Muscle layer of duodenum (tissue), 2 donors: Measurements from ENCODE around the gene SPTBN4.
"Not testable (repeated sequence)": the region's sequence is repeated elsewhere in the genome, so short reads cannot be mapped to it uniquely, and the experiment has no call there.

Source experiments
- H3K27ac ChIP-seq: one replicate; pipeline ENCODE4 v1.7.0; 2013; ENCODE audit warnings: mild to moderate bottlenecking, low read length
- H3K27me3 ChIP-seq: one replicate; pipeline ENCODE4 v1.7.0; 2013; ENCODE audit warnings: low read depth, mild to moderate bottlenecking, control low read depth, low read length
- H3K36me3 ChIP-seq, 2 donors: one replicate each; pipeline ENCODE4 v1.7.0; 2013; ENCODE audit warnings: low read length in 2 of 2, control low read depth in 1 of 2, mild to moderate bottlenecking in 1 of 2; ENCODE audit not compliant: insufficient read depth in 2 of 2, control insufficient read depth in 1 of 2
- H3K4me1 ChIP-seq, 2 donors: one replicate each; pipeline ENCODE4 v1.7.0; 2013; ENCODE audit warnings: low read length in 2 of 2, mild to moderate bottlenecking in 2 of 2, control low read depth in 1 of 2, moderate library complexity in 1 of 2; ENCODE audit not compliant: insufficient read depth in 2 of 2, control insufficient read depth in 1 of 2
- H3K4me3 ChIP-seq, 2 donors: one replicate each; pipeline ENCODE4 v1.7.0; 2013; ENCODE audit warnings: low read length in 2 of 2, low read depth in 1 of 2, mild to moderate bottlenecking in 1 of 2
- H3K9me3 ChIP-seq, 2 donors: one replicate each; pipeline ENCODE4 v1.7.0; 2013; ENCODE audit warnings: low read length in 2 of 2, control low read depth in 1 of 2, mild to moderate bottlenecking in 1 of 2; ENCODE audit not compliant: control insufficient read depth in 1 of 2
- donor health status: healthy.

The SPTBN4 gene

DNA sequence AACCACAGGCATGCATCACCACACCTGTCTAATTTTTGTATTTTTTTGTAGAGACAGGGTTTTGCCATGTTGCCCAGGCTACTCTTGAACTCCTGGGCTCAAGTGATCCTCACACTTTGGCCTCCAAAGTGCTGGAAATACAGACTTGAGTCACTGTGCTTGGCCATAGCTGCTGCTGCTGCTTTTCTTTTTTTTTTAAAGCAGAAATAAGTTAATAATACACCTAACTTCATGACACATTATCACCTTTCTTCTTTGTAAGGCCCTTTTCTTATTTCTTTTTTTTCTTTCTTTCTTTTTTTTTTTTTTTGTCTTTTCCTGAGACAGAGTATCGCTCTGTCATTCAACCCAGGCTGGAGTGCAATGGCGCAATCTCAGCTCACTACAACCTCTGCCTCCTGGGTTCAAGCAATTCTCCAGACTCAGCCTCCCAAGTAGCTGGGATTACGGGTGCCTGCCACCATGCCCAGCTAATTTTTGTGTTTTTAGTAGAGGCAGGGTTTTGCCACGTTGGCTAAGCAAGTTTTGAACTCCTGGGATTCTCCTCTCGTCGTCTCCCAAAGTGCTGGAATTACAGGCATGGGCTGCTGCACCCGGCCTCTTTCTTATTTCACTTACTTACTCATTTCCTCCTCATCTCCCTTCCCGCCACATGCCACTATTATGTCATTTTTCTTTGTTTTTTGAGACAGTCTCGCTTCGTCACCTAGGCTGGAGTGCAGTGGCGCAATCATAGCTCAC, 118.6 kb downstream of the SPTBN4 start:
- no peak overlapping the region for H3K4me3 ChIP-seq
- no peaks in the 10 kb centered on the region for H3K27me3 ChIP-seq
- no peak overlapping the region for H3K27ac ChIP-seq
- peaks cover 7 to 51% of the 10 kb centered on the region in 2 donors for H3K36me3 ChIP-seq
- H3K9me3 ChIP-seq = no peaks in the 10 kb centered on the region
- no peaks in the 10 kb centered on the region for H3K4me1 ChIP-seq

GRCh38 chr19:40585982-40586422, 119.2 kb downstream of the SPTBN4 start:
- peaks cover 7 to 49% of the 10 kb centered on the region in 2 donors for H3K36me3 ChIP-seq
- no peaks in the 10 kb centered on the region for H3K27me3 ChIP-seq
- H3K4me3 ChIP-seq = no peak overlapping the region
- H3K9me3 ChIP-seq = no peaks in the 10 kb centered on the region
- no peak overlapping the region for H3K27ac ChIP-seq
- no peaks in the 10 kb centered on the region for H3K4me1 ChIP-seq

- Histone ChIP-seq H3K4me3 (no peak overlapping the region), H3K36me3 (peaks cover 7 to 43% of the 10 kb centered on the region in 2 donors), H3K4me1 (no peaks in the 10 kb centered on the region), H3K9me3 (no peaks in the 10 kb centered on the region), H3K27ac (no peak overlapping the region), H3K27me3 (no peaks in the 10 kb centered on the region)
Measured at GRCh38 chr19:40586611-40587010, 119.8 kb downstream of the SPTBN4 start.

GRCh38 chr19:40588110-40588854, 121.5 kb downstream of the SPTBN4 start:
- Histone ChIP-seq H3K27me3 (no peaks in the 10 kb centered on the region), H3K9me3 (no peaks in the 10 kb centered on the region), H3K27ac (no peak overlapping the region), H3K4me1 (no peaks in the 10 kb centered on the region), H3K36me3 (peaks cover 7 to 27% of the 10 kb centered on the region in 2 donors), H3K4me3 (no peak overlapping the region)

DNA sequence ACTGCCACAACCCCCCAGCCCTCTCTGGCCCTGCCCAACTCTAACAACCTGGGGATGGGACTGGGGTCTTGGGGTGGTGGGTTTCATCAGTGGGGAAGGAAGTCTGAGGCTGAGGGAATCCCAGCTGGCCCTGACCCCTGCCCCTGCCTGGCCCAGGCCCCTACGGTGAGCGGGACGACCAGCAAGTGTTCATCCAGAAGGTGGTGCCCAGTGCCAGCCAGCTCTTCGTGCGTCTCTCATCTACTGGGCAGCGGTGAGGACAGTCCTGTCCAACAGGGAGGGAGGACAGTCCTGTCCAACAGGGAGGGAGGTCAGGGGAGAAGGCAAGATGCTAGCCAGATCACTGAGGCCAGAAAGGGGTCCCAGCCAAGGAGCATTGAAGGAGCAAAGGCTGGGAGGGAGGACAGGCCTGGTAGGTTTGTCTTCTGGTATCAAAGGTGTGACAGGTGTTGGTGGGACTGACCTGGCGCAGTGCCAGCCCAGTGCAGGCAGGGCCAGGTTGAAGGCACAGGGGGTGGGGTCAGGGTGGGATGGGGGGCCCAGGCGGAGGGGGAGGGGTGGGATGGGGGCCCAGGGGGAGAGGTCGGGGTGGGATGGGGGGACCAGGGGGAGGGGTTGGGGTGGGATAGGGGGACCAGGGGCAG, 122.2 kb downstream of the SPTBN4 start:
- Histone ChIP-seq H3K4me1 (no peaks in the 10 kb centered on the region), H3K36me3 (peaks cover 7 to 23% of the 10 kb centered on the region in 2 donors), H3K27ac (no peak overlapping the region), H3K27me3 (no peaks in the 10 kb centered on the region), H3K4me3 (no peak overlapping the region), H3K9me3 (no peaks in the 10 kb centered on the region)

GRCh38 chr19:40589591-40590429, 123.0 kb downstream of the SPTBN4 start:
- peaks cover 7 to 23% of the 10 kb centered on the region in 2 donors for H3K36me3 ChIP-seq

GRCh38 chr19:40590464-40591265, 123.9 kb downstream of the SPTBN4 start:
- Histone ChIP-seq H3K4me3 (no peak overlapping the region), H3K27ac (no peak overlapping the region), H3K27me3 (no peaks in the 10 kb centered on the region), H3K36me3 (peaks cover 7 to 23% of the 10 kb centered on the region in 2 donors), H3K9me3 (no peaks in the 10 kb centered on the region), H3K4me1 (no peaks in the 10 kb centered on the region)

More at GRCh38 chr19:40589591-40590429, 123.0 kb downstream of the SPTBN4 start:
- Histone ChIP-seq H3K27me3 (no peaks in the 10 kb centered on the region), H3K4me3 (no peak overlapping the region), H3K27ac (no peak overlapping the region), H3K9me3 (no peaks in the 10 kb centered on the region), H3K4me1 (no peaks in the 10 kb centered on the region)

GRCh38 chr19:40591724-40592123, 124.9 kb downstream of the SPTBN4 start:
- H3K4me1 ChIP-seq, H3K9me3 ChIP-seq, H3K4me3 ChIP-seq, H3K27me3 ChIP-seq, H3K27ac ChIP-seq: not testable (repeated sequence)
- peaks cover 5 to 21% of the 10 kb centered on the region in 2 donors for H3K36me3 ChIP-seq

- Histone ChIP-seq H3K27me3 (peaks cover 3% of the 10 kb centered on the region), H3K9me3 (no peaks in the 10 kb centered on the region), H3K4me3 (no peak overlapping the region), H3K4me1 (no peaks in the 10 kb centered on the region), H3K27ac (no peak overlapping the region), H3K36me3 (peaks cover under 1 to 16% of the 10 kb centered on the region in 2 donors)
Measured at GRCh38 chr19:40592170-40592569, 125.4 kb downstream of the SPTBN4 start.

- peaks cover 0 to 9% of the 10 kb centered on the region in 2 donors for H3K4me1 ChIP-seq
- no peak overlapping the region for H3K4me3 ChIP-seq
- no peaks in the 10 kb centered on the region for H3K36me3 ChIP-seq
- no peak overlapping the region for H3K27ac ChIP-seq
- H3K27me3 ChIP-seq = peaks cover 17% of the 10 kb centered on the region
- H3K9me3 ChIP-seq = no peaks in the 10 kb centered on the region
Measured at GRCh38 chr19:40594255-40594654, 127.5 kb downstream of the SPTBN4 start.
